ENCODE results near the gene GABRB1.

GABRB1 gene

DNA sequence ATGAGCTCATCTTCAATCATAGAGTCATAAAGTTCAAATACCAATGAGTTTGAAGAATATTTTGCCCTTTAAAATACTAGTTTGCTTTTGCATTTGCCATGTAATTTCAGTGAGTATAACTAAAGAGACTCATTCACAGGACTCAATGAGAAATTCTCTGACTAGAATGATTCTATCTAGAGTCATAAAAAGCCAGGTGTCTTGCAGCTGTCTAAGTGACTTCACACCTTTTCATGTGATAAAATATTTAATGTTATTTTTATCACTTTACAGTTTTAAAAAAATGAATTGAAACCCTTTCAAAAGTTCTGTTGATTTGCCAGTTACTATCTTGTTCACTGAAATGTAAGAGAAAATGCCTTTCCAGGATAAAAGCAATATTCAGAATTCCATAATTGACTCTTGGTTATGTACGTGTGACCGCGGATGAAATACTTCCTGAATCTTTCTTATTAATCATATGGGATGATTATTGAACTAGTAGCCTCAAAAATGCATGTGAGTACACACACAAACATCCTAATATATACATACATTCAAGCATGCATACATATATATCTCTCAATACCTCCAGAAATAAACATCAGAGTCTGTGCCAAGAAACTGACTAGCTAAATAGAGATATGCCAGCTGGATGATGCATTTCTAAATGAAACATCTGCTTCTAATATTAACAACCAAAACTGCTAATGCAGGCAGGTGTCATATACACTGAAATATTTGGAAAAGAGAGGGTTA is 87.0 kb downstream of the GABRB1 start:
- no peak for DNase-seq (ENCODE audit: low read depth in 2 of 2)

GRCh38 chr4:47120783-47121182 is 89.4 kb downstream of the GABRB1 start:
- no peak for DNase-seq (ENCODE audit: low read depth in 2 of 2)

DNA sequence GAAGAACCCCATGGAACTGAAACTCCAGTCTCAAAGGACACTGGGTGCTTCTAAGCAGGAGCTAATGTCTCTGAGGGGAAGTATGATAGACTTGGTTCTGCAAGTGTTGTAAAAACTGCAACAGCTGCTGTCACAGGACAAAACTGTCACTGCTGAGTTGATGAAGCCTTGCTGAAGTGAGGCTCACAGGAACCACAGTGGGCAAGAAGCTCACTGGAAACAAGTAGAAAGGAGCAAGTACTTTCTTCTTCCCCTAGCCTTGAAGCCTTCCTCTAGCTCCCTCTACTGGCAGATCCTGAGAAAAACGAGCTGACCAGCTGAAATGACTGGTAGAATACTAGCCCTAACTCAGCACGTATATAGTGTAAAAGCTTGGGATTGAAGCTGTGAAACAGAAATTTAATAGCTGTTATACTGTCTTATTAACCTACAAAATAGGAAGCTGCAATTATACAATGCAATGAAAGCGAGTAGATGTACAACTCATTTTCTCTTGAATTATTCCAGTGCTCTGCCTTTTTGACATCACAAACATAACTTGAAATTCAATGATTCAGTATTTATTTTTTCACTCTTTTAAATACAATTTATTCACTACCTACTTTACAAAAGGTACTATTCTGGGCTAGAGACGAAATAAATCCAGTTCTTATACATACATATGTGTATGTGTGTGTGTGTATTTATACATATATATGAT is 91.4 kb downstream of the GABRB1 start:
- DNase-seq (ENCODE audit: low read depth in 2 of 2), result peak in 1 of 2 donors; percentile 14

GRCh38 chr4:47128991-47129390 is 97.6 kb downstream of the GABRB1 start:
- no peak for DNase-seq (ENCODE audit: low read depth in 2 of 2)

- DNase-seq (ENCODE audit: low read depth in 2 of 2), result no peak
Measured at GRCh38 chr4:47135210-47135609, 103.8 kb downstream of the GABRB1 start.

DNA sequence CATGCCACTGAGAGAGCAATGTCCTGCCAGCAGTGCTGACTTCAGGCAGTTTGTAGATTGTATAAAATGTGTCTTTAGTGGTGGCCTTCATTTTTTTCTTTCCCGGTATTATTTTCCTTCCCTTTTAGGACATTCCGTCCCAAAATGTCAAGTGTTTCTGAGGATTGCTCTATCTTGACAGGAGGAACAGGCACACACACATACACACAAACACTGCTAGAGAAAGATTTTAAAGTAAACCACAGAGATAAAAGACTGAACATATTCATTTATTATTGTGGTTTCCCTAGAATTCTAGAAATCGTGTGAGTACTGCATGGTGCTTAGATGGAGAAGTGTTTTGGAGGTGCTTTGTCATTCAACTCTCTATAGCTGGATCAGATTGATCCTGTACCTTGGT is 111.9 kb downstream of the GABRB1 start:
- DNase-seq (ENCODE audit: low read depth in 2 of 2), result no peak

DNA sequence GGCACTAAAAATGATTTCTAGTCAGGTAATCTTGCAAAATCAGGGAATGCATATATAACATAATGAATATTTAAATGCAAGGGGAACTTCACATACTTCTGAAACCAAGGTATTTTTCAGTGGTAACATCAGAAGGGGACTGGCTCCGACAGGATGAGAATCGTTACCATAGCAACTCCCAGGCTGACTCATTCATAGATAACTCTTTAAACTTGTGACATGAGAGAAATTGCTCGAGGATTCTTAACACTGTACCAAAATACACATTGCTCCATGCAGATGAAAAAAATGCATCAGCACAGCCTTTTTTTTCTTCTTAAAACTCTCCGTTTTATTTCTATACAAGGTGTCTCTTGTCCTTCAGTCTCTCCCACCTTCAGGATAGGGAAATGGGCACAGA is 114.3 kb downstream of the GABRB1 start:
- no peak for DNase-seq (ENCODE audit: low read depth in 2 of 2)

- DNase-seq (ENCODE audit: low read depth in 2 of 2), result no peak
Measured at GRCh38 chr4:47154816-47155370, 123.5 kb downstream of the GABRB1 start.

GRCh38 chr4:47155919-47156318 is 124.6 kb downstream of the GABRB1 start:
- no peak for DNase-seq (ENCODE audit: low read depth in 2 of 2)

DNA sequence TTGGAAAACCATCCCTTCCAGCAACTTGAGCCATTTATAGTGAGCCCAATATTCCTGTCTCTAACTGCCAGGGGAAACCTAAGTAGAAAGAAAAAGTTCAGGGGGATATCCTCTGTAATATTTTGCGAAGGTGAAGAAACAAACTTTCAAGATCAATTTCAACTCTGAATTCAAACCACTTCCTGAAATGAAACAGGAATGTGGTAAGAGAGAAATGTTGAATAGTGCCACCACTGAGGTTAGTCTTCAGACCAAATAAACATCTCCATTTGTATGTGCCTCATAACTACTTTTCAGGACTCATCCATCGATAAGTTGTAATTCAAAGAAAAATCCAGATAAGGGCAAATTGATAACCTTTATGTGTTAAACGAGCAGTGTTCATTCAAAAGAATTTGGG is 128.7 kb downstream of the GABRB1 start:
- DNase-seq (ENCODE audit: low read depth in 2 of 2), result no peak

- DNase-seq (ENCODE audit: low read depth in 2 of 2), result no peak
Measured at GRCh38 chr4:47167081-47168035, 136.0 kb downstream of the GABRB1 start.

- DNase-seq (ENCODE audit: low read depth in 2 of 2), result no peak
Measured at GRCh38 chr4:47184083-47184482, 152.7 kb downstream of the GABRB1 start.

- no peak for DNase-seq (ENCODE audit: low read depth in 2 of 2)
Measured at GRCh38 chr4:47185761-47186160, 154.4 kb downstream of the GABRB1 start.

DNA sequence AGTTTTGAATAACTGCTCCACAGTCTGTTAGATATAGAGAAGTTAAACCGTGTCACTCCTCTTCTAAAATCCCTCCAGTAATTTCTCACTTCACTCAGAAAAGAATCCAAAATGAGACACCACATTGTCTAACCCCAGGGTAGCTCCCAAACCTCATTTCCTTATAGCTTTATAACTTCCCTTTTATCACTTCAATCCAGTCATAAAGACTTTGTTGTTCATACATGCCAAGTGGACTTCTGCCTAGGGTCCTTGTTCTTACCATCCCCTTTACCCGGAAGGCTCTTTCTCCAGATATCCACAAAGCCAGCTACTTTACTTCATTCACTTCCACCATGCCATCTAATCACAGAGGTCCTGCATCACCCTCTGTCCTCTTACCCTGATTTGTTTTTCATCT is 156.2 kb downstream of the GABRB1 start:
- DNase-seq (ENCODE audit: low read depth in 2 of 2), result no peak

DNA sequence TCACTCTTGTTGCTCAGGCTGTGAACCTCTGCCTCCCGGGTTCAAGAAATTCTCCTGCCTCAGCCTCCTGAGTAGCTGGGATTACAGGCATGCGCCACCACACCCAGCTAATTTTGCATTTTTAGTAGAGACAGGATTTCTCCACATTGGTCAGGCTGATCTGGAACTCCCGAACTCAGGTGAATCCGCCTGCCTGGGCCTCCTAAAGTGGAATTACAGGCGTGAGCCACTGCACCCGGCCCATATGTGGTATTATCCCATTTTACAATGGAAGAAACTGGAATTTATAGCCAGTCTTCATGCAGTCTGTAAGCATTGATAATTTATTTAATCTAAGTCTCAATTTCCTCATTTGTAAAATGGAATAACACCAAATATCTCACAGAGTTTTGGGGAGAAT is 161.8 kb downstream of the GABRB1 start:
- DNase-seq (ENCODE audit: low read depth in 2 of 2), result no peak

GRCh38 chr4:47194036-47194737 is 162.8 kb downstream of the GABRB1 start:
- no peak for DNase-seq (ENCODE audit: low read depth in 2 of 2)

GRCh38 chr4:47195706-47196105 is 164.3 kb downstream of the GABRB1 start:
- DNase-seq (ENCODE audit: low read depth in 2 of 2), result no peak

GRCh38 chr4:47198791-47199190 is 167.4 kb downstream of the GABRB1 start:
- DNase-seq (ENCODE audit: low read depth in 2 of 2), result no peak

- no peak for DNase-seq (ENCODE audit: low read depth in 2 of 2)
Measured at GRCh38 chr4:47203593-47203992, 172.2 kb downstream of the GABRB1 start.

DNA sequence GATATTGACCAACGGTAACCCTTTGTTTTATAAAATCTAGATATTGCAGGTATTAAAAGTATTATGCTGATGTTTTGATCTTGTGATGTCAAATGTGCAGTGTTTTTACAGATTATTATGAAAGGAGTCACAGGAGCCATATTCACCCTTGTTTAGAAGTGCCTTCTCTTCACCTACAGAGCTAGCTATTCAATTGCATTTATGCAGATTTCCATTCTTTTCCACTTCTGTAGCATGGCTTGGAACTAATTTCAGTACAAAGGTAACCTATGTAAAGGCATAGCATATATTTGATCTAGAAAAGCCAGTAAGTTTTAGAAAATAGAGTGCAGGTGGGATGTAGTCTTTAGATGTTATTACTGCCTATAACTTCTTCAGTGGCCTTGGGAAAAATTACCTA is 176.2 kb downstream of the GABRB1 start:
- no peak for DNase-seq (ENCODE audit: low read depth in 2 of 2)

DNA sequence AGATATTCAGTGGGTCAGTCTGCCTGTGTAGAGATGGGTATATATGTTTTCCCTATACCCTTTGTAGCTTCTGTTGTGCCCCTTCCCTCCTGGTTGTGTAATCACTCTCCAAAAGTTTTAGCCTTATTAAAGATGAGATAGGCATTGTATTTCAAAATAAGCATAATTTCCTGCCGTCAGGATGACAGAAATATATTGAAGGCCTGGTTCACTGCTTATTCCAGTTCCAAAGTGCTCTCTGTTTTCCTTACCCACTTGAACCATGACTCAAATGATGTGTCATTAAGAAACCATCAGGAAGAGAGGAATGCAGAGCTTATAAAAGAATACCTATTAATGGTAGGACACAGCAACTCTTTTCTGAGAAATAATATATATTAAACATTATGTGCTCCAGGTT is 178.5 kb downstream of the GABRB1 start:
- DNase-seq (ENCODE audit: low read depth in 2 of 2), result no peak

Data from stimulated activated CD8-positive, alpha-beta memory T cell treated with anti-CD3 and anti-CD28 coated beads, Interleukin-2, amount 100 ng/mL, for 48 hours (primary cell).